ENCODE data around the gene MALL.
"Not testable (repeated sequence)": the region's sequence is repeated elsewhere in the genome, so short reads cannot be mapped to it uniquely, and the experiment has no call there.

MALL gene

GRCh38 chr2:110115291-110116032 lies at the start of gene MALL:
MALL (minus strand) TSS chr2:110115822; CDS start chr2:110115792, 30 bp downstream.
- no peak for DNase-seq

GRCh38 chr2:110157153-110157793 lies 41.7 kb upstream of the MALL start:
- no peak for DNase-seq

GRCh38 chr2:110154828-110155227 lies 39.2 kb upstream of the MALL start:
- not testable (repeated sequence) for DNase-seq

- not testable (repeated sequence) for DNase-seq
These were observed 38.6 kb upstream of the MALL start for GRCh38 chr2:110154188-110154587.

GRCh38 chr2:110153416-110153815 lies 37.8 kb upstream of the MALL start:
- no peak for DNase-seq

GRCh38 chr2:110152943-110153342 lies 37.3 kb upstream of the MALL start:
- no peak for DNase-seq

GRCh38 chr2:110149330-110150220 lies 34.0 kb upstream of the MALL start:
- DNase-seq = no peak

- no peak for DNase-seq
These were observed 31.3 kb upstream of the MALL start for GRCh38 chr2:110146945-110147332.

- no peak for DNase-seq
These were observed 30.7 kb upstream of the MALL start for GRCh38 chr2:110146183-110146944.

- DNase-seq = no peak
These were observed 28.4 kb upstream of the MALL start for GRCh38 chr2:110143982-110144381.

- DNase-seq = no peak
These were observed 24.8 kb upstream of the MALL start for GRCh38 chr2:110140401-110140800.

- no peak for DNase-seq
These were observed 18.4 kb upstream of the MALL start for GRCh38 chr2:110134025-110134424.

GRCh38 chr2:110131166-110131565 lies 15.5 kb upstream of the MALL start:
- no peak for DNase-seq

GRCh38 chr2:110130757-110131156 lies 15.1 kb upstream of the MALL start:
- DNase-seq = no peak

GRCh38 chr2:110126906-110127305 lies 11.3 kb upstream of the MALL start:
- no peak for DNase-seq

GRCh38 chr2:110126086-110126773 lies 10.6 kb upstream of the MALL start:
- DNase-seq = no peak

- DNase-seq = no peak
These were observed 9.5 kb upstream of the MALL start for GRCh38 chr2:110124939-110125691.

GRCh38 chr2:110124038-110124825 lies 8.6 kb upstream of the MALL start:
- DNase-seq = no peak

GRCh38 chr2:110121592-110121991 lies 6.0 kb upstream of the MALL start:
- no peak for DNase-seq

GRCh38 chr2:110121052-110121334 lies 5.4 kb upstream of the MALL start:
- DNase-seq = no peak
